ENCODE data around the gene SOCS3.
"Not testable (repeated sequence)": the region's sequence is repeated elsewhere in the genome, so short reads cannot be mapped to it uniquely, and the experiment has no call there.

Gene SOCS3

GRCh38 chr17:78347453-78347852, 12.4 kb downstream of the SOCS3 start:
- no peak for DNase-seq

- no peak for DNase-seq
Measured at GRCh38 chr17:78346605-78347250, 13.1 kb downstream of the SOCS3 start.

- DNase-seq = no peak
Measured at GRCh38 chr17:78345791-78346494, 13.9 kb downstream of the SOCS3 start.

- no peak for DNase-seq
Measured at GRCh38 chr17:78345172-78345571, 14.7 kb downstream of the SOCS3 start.

- no peak for DNase-seq
Measured at GRCh38 chr17:78344666-78345065, 15.2 kb downstream of the SOCS3 start.

GRCh38 chr17:78343543-78344201, 16.2 kb downstream of the SOCS3 start:
- DNase-seq = no peak

GRCh38 chr17:78343187-78343542, 16.7 kb downstream of the SOCS3 start:
- no peak for DNase-seq

- DNase-seq = no peak
Measured at GRCh38 chr17:78342449-78343186, 17.3 kb downstream of the SOCS3 start.

GRCh38 chr17:78341559-78342448, 18.1 kb downstream of the SOCS3 start:
- DNase-seq = no peak

GRCh38 chr17:78340183-78340955, 19.5 kb downstream of the SOCS3 start:
- DNase-seq = no peak

GRCh38 chr17:78338486-78339259, 21.2 kb downstream of the SOCS3 start:
- DNase-seq = peak; percentile 35

- no peak for DNase-seq
Measured at GRCh38 chr17:78337244-78338109, 22.4 kb downstream of the SOCS3 start.

- DNase-seq = no peak
Measured at GRCh38 chr17:78335209-78335608, 24.7 kb downstream of the SOCS3 start.

GRCh38 chr17:78332991-78333390, 26.9 kb downstream of the SOCS3 start:
- no peak for DNase-seq

- DNase-seq = not testable (repeated sequence)
Measured at GRCh38 chr17:78331355-78331754, 28.5 kb downstream of the SOCS3 start.

- no peak for DNase-seq
Measured at GRCh38 chr17:78330570-78331224, 29.2 kb downstream of the SOCS3 start.

GRCh38 chr17:78329263-78330059, 30.4 kb downstream of the SOCS3 start:
- no peak for DNase-seq

- no peak for DNase-seq
Measured at GRCh38 chr17:78327880-78328279, 32.0 kb downstream of the SOCS3 start.
